Thyroid gland (tissue), 4 donors: ENCODE measurements around the gene ADGRB3.

Experiments
- CTCF ChIP-seq, 6 experiments: fragments of 200-600 bp in 3 of 6; fragments of 450-650 bp in 3 of 6; sonication (generic) in 3 of 6; IDR thresholded peaks; one replicate each; pipeline ENCODE4 v1.5.1; 2016 to 2019; ENCODE audit warnings: antibody characterized with exemption in 6 of 6, mild to moderate bottlenecking in 2 of 6, inconsistent platforms in 1 of 6, moderate library complexity in 1 of 6
- POLR2A ChIP-seq, 2 donors: fragments of 450-650 bp; IDR thresholded peaks; one replicate each; pipeline ENCODE4 v1.6.1; 2017; ENCODE audit warnings: antibody characterized with exemption in 2 of 2, mild to moderate bottlenecking in 2 of 2, moderate library complexity in 1 of 2

GRCh38 chr6:69100772-69101171 is 465.7 kb downstream of the ADGRB3 start:
- TF ChIP-seq CTCF (IDR thresholded peaks at IDR 0.05), result no peak
- TF ChIP-seq POLR2A (IDR thresholded peaks at IDR 0.05), result no peak
